GM21786 (cell line): Measurements from ENCODE around the gene S100A5.
A peak's percentile ranks its signal among the peaks of the same experiment; 100 is the strongest.
"Not testable (repeated sequence)": the region's sequence is repeated elsewhere in the genome, so short reads cannot be mapped to it uniquely, and the experiment has no call there.

Experiments
- ATAC-seq: cut with Tn5 transposase; IDR thresholded peaks from one replicate; pipeline ENCODE4 v1.9.1; 2021; ENCODE audit not compliant: unreplicated experiment

S100A5 gene

DNA sequence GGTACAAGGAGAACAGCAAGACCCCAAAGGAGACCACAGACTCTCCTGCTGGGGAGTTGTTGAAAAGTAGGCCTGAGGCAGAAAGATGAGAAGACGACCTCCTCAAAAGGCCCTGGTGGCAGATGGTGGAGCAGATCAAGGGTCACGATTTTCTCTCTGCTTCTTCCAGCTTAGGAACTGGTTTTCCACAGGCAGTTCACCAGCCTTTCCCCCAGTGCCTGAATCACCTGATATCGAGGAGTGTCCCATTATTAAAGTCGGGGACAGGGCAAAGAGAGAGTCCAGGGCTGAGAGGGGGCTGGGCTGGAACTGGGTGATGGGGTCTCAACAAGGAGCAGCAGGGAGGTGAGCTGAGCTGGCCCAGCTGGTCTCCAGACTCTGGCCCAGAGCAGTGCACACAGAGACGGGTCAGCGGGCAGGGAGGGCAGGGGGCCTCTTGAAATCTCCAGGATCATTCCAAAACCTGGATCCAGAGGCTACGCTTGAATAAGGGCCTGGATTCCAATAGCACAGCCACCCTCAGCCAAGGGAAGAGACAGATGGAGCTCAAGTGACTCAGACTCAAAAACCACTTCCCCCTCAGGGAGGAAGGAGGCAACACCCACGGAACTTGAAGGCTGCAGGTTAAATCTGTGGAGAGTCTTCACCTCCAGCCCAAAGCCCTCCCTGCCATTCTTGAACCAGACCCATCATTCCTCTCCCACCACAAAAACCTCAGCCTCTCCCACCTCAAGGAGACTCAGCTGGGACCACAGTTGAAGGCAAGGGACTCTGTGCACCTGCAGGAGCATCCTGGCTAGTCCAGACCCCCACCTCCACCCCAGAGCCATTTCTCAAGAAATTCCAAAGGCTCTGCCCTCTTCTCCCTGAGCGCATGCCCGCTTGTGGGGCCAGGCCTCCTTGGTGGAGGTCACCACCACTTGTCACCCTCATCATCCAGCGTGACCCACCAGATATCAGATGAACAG is at the start of gene S100A5:
S100A5 (minus strand) TSS at position 541 of the 968 bp plus-strand sequence. CDS start 743 bp downstream, outside the sequence.
- ATAC-seq: no peak

- ATAC-seq: no peak
These were observed 47.7 kb upstream of the S100A5 start for GRCh38 chr1:153588482-153588881.

GRCh38 chr1:153588033-153588432 is 47.3 kb upstream of the S100A5 start:
- not testable (repeated sequence) for ATAC-seq

DNA sequence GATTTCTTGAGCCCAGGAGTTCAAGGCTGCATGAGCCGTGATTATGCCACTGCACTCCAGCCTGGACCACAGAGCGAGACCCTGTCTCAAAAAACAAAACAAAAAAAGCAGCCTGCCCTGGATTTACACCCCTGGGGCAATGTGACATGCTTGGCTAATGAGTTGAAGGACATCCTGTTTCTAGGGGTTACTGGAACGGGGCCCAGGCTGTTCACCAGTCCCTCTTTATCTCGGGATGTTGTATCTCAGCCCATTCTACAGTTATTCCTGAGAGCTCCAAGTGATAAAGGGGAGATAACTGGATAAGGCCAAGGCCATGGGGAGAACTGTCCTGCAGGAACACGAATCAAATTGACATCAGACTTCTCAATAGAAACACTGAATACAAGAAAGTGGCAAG is 46.6 kb upstream of the S100A5 start:
- ATAC-seq: no peak

- no peak for ATAC-seq
These were observed 45.6 kb upstream of the S100A5 start for GRCh38 chr1:153586347-153586746.

DNA sequence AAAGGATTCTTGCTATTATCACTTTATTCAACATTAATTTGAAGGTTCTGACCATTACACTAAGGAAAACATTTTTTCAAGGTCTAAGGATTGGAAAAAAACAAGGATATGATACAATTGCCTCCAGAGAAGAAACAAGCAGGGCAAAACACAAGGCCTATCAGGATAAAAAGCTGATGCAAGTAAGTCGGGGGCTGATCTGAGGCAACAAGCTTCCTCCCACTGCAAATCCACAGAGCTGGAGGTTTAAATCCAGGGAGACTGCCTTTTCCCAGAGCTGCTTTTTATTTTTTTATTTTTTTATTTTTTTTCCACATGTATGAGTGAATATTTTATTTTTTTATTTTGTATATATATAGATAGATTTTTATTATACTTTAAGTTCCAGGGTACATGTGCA is 44.3 kb upstream of the S100A5 start:
- no peak for ATAC-seq

GRCh38 chr1:153583976-153584375 is 43.2 kb upstream of the S100A5 start:
- ATAC-seq: no peak

DNA sequence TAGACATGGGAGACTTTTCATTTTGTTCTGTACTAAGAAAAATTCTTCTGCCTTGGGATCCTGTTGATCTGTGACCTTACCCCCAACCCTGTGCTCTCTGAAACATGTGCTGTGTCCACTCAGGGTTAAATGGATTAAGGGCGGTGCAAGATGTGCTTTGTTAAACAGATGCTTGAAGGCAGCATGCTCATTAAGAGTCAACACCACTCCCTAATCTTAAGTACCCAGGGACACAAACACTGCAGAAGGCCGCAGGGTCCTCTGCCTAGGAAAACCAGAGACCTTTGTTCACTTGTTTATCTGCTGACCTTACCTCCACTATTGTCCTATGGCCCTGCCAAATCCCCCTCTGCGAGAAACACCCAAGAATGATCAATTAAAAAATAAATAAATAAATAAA is 42.8 kb upstream of the S100A5 start:
- ATAC-seq: not testable (repeated sequence)

DNA sequence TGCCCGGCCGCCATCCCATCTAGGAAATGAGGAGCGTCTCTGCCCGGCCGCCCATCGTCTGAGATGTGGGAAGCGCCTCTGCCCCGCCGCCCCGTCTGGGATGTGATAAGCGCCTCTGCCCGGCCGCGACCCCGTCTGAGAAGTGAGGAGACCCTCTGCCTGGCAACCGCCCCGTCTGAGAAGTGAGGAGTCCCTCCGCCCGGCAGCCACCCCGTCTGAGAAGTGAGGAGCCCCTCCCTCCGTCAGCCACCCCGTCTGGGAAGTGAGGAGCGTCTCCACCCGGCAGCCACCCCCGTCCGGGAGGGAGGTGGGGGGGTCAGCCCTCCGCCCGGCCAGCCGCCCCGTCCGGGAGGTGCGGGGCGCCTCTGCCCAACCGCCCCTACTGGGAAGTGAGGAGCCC is 42.1 kb upstream of the S100A5 start:
- not testable (repeated sequence) for ATAC-seq

GRCh38 chr1:153578936-153579335 is 38.2 kb upstream of the S100A5 start:
- no peak for ATAC-seq

- ATAC-seq: no peak
These were observed 37.8 kb upstream of the S100A5 start for GRCh38 chr1:153578490-153578889.

DNA sequence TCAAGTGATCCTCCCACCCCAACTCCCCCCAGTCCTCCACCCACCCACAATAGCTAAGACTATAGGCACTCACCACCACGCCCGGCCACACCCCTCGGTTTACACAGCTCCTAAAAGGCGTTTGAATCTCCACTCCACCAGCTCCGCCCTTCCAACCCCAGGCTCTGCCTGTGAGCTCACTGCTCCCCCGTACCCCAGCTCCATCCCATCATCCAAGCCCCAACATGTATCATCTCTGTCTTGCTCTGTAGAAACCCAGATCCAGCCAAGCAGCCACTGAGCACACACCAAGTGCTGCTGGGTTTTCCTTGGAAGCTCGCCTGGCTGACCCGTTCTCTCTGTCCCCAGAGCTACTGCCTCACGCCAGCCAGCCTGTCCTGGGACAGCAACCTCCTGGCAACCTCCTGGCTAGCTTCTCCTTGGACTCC is 36.9 kb upstream of the S100A5 start:
- no peak for ATAC-seq

DNA sequence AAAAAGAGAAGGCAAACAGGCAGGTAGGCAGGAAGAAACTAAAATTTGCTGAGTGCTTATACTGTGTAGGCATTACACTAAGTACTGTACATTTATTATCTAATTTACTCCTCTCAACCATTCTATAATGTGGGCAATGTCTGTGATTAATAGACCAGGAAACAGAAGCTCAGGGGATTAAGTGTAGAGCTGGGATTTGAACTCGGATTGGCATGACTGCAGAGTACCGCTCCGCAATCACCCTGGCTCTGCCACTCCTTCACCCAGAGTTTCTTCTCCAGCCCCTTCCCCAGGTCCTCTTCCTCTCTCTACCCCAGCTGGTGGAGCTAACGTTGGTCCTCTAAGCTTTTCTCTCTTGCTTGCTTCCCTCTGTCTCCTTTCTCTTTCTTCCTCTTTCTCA is 36.4 kb upstream of the S100A5 start:
- ATAC-seq: no peak

DNA sequence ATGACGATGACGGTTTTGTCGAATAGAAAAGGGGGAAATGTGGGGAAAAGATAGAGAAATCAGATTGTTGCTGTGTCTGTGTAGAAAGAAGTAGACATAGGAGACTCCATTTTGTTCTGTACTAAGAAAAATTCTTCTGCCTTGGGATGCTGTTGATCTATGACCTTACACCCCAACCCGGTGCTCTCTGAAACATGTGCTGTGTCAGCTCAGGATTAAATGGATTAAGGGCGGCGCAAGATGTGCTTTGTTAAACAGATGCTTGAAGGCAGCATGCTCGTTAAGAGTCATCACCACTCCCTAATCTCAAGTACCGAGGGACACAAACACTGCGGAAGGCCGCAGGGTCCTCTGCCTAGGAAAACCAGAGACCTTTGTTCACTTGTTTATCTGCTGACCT is 34.8 kb upstream of the S100A5 start:
- not testable (repeated sequence) for ATAC-seq

GRCh38 chr1:153575081-153575491 is 34.4 kb upstream of the S100A5 start:
- not testable (repeated sequence) for ATAC-seq

DNA sequence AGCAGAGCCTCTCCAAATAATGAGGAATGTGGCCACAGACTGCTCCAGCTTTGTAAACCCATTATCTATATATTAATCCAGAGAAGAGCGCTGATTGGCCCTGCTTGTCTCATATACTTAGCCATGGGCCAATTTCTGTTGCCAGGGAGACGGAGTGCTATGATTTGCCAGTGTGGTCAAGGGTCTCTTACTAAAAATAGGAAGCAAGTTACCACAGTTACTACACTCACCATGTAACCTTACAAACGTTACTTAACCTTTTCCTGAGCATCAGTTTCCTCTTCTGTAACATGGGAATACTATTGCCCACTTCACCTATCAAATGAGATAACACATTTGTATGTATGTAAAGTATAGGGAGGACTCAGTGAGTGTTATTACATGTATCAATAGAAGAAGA is 32.6 kb upstream of the S100A5 start:
- no peak for ATAC-seq

- peak; percentile 62 for ATAC-seq
These were observed 31.9 kb upstream of the S100A5 start for GRCh38 chr1:153572569-153573015.

- ATAC-seq: no peak
These were observed 31.0 kb upstream of the S100A5 start for GRCh38 chr1:153571706-153572105.

DNA sequence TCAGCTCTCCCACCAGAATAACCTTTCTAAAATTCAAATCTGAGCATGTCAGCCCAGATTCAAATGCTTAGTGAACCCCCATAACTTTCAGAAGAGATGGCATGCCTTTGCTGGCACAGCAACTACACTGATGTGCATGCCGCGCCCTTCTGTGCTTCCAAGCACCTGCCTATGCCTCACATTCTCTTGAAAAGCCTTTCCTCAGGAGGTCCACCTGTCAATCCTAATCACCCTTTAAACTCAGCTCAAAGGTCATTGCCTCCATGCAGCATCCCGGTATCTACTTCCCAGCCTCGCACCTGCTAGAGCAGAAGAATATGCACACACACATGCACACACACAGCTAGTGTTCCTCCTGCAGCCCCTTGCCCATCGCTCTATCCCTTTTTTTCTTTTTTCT is 30.1 kb upstream of the S100A5 start:
- no peak for ATAC-seq

DNA sequence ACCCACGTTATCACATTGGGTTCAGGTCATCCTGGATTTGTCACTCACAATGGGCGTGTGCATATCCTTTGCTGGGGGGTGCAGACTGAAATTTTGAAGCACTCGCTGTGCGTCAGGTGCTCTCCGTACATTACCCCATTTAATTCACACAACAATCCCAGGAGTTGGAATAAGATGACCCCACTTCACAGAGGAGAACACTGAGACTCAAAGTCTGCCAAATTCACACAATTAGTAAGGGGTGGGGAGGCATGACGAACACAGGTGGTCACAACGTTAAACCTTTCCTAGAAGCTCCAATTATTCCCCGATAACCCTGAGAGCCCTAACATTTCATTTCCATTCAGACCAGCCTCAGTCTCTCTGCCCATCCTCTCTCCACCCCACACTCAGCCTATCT is 28.7 kb upstream of the S100A5 start:
- no peak for ATAC-seq

- no peak for ATAC-seq
These were observed 27.8 kb upstream of the S100A5 start for GRCh38 chr1:153568367-153569099.
